Heart right ventricle (tissue), 16 donors: ENCODE results near the gene ETNK2. TPM values are rescaled to one million over a fixed set of nuclear protein-coding genes. Genes with fewer than 3 reads are reported as not detected.

Source experiments
- ATAC-seq, 8 donors: fragments of 200-7000 bp; cut with Tn5 transposase; one replicate each; pipeline ENCODE4 v1.9.1; 2020; ENCODE audit warnings: mild to moderate bottlenecking in 8 of 8, moderate library complexity in 8 of 8, moderate number of reproducible peaks in 1 of 8
- DNase-seq, 2 donors: peaks; one replicate each; pipeline ENCODE4 v3.0.0-alpha.2; 2020
- H3K27ac ChIP-seq, 10 donors: fragments of 200-600 bp; sonication (generic) in 2 of 10; one replicate each; pipeline versions ENCODE4 v1.5.0 to v1.8.0; 2020 to 2022; ENCODE audit warnings: mild to moderate bottlenecking in 3 of 10
- H3K27me3 ChIP-seq, 7 donors: fragments of 200-600 bp; one replicate each; pipeline ENCODE4 v1.8.0; 2021 to 2022; ENCODE audit warnings: mild to moderate bottlenecking in 2 of 7
- H3K36me3 ChIP-seq, 9 donors: fragments of 200-600 bp; sonication (generic) in 1 of 9; one replicate each; pipeline versions ENCODE4 v1.5.0 to v1.8.0; 2020 to 2022; ENCODE audit warnings: mild to moderate bottlenecking in 2 of 9
- H3K4me1 ChIP-seq, 9 donors: fragments of 200-600 bp; sonication (generic) in 1 of 9; one replicate each; pipeline versions ENCODE4 v1.5.0 to v1.8.0; 2020 to 2022; ENCODE audit warnings: mild to moderate bottlenecking in 4 of 9
- H3K4me3 ChIP-seq, 10 donors: fragments of 200-600 bp; sonication (generic) in 2 of 10; one replicate each; pipeline versions ENCODE4 v1.5.0 to v1.8.0; 2020 to 2022; ENCODE audit warnings: mild to moderate bottlenecking in 7 of 10, moderate library complexity in 2 of 10
- H3K9me3 ChIP-seq, 11 donors: fragments of 200-600 bp in 10 of 11; sonication (generic) in 2 of 11; one replicate each; pipeline versions ENCODE4 v1.5.0 to v1.8.0; 2013 to 2022; ENCODE audit warnings: mild to moderate bottlenecking in 2 of 11, control low read depth in 1 of 11, moderate library complexity in 1 of 11
- WGBS, 2 donors: extraction: QIAGEN DNeasy Blood & Tissue Kit; methylation state at CpG; one replicate each; pipeline ENCODE4 v1.1.7; 2013; ENCODE audit warnings: inconsistent platforms in 1 of 2; 5-methylcytosine and 5-hydroxymethylcytosine counted together
- intact Hi-C, 10 donors: fragments of 100-400 bp; cut with DNase I; formaldehyde crosslinking; loops; one replicate each; pipeline versions ENCODE4 v1.11.1 to v1.14.2; 2022
- polyA plus RNA-seq, 2 donors: library from polyadenylated mRNA; stranded (reverse); fragments of 200-250 nt; gene quantifications; one replicate each; pipeline ENCODE4 v1.2.3, GENCODE V29; 2013
- total RNA-seq, 10 donors: library from RNA; stranded (reverse); fragmentation: NEBNext Ultra II Directional in 3 of 10; extraction: Animal tissue kit (Norgen Biotek cat#: 25700) in 3 of 10; gene quantifications; one replicate each; pipeline versions ENCODE4 v1.2.1 to v1.2.4, GENCODE V29; 2021 to 2023
- TF ChIP-seq, protein P1 (sequence below), 9 donors: fragments of 200-600 bp; sonication (generic) in 2 of 9; IDR thresholded peaks; one replicate each; pipeline versions ENCODE4 v1.5.0 to v1.8.0; 2021 to 2022; ENCODE audit warnings: antibody characterized with exemption in 9 of 9, mild to moderate bottlenecking in 5 of 9, moderate library complexity in 1 of 9
- donor health status: Arrhythmogenic right ventricular cardiomyopathy.
- donor health status: ischemic (EF 13 %, LVEDD 7.1; RV severe dilation, severe dysfunction).
- donor health status: healthy with polysubstance abuse.
- donor health status: DM: no; HTN: yes; CAD: no.
- donor health status: DM: no; HTN: no; CAD: no.
- donor health status: ischemic (EF 25% LVEDD 6.9; RV normal size, moderate dysfunction).
- donor health status: ischemic (EF 25% LVEDD 5.7; RV mildly dilated, moderate dysfunction).
- donor health status: healthy.
- donor health status: DM: yes; HTN: yes; CAD: no.
- donor health status: Ischemic cardiomyopathy.
- donor health status: ischemic (EF 35%, LVEDD 5.7; RV mildly dilated, moderate dysfunction).
- donor health status: nonischemic (EF 11% LVEDD 7.7; RV severe dilation, severe dysfunction).
- donor health status: DM: yes; HTN: yes; CAD: no.
- donor health status: PGD.
- donor health status: ischemic (EF 29% LVEDD 5.4; RV normal size, mild dysfunction).
- donor health status: nonischemic (EF 23%, LVEDD 6.1; RV moderate dilation, normal function).

ETNK2 gene
- total and polyA plus RNA-seq, 12 donors = 0.47 to 5.2 (median 2.3) TPM

DNA sequence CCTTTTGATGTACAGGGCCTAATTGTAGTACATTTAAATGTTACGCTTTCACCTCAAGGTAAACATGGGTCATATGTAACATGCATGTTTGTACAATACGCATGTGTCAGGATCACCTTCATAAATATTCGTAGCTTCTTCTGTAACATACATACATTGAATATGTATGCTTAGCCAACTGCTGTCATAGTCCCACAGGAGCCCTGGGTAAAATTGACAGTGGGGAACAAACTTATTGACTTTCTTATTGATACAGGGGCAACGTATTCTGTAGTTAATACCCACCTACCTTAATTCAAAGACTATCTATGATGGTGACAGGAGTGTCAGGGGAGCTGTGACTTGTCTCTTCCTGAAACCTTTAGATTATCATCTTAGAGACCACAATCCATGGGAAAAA lies 18.0 kb upstream of the ETNK2 start:
- WGBS, 2 donors = 82 to 91% methylated on average over 4 of the region's 4 CpGs
- TF ChIP-seq, protein P1, sequence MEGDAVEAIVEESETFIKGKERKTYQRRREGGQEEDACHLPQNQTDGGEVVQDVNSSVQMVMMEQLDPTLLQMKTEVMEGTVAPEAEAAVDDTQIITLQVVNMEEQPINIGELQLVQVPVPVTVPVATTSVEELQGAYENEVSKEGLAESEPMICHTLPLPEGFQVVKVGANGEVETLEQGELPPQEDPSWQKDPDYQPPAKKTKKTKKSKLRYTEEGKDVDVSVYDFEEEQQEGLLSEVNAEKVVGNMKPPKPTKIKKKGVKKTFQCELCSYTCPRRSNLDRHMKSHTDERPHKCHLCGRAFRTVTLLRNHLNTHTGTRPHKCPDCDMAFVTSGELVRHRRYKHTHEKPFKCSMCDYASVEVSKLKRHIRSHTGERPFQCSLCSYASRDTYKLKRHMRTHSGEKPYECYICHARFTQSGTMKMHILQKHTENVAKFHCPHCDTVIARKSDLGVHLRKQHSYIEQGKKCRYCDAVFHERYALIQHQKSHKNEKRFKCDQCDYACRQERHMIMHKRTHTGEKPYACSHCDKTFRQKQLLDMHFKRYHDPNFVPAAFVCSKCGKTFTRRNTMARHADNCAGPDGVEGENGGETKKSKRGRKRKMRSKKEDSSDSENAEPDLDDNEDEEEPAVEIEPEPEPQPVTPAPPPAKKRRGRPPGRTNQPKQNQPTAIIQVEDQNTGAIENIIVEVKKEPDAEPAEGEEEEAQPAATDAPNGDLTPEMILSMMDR (IDR thresholded peaks at IDR 0.05) = no peak
- peaks cover 0 to 32% (median 16%) of the 10 kb centered on the region in 11 donors for H3K9me3 ChIP-seq
- no peaks in the 10 kb centered on the region for H3K4me1 ChIP-seq
- ATAC-seq = no peak
- DNase-seq = no peak
- intact Hi-C loops = loop anchor here in 3 of 10 donors (10.0 kb wide), 2 partner anchors 225 to 335 kb away; no protein-coding TSS in a partner anchor
- H3K27ac ChIP-seq = no peak overlapping the region
- H3K27me3 ChIP-seq = peaks cover 0 to 20% (median 0%) of the 10 kb centered on the region in 7 donors
- H3K4me3 ChIP-seq = no peak overlapping the region
- no peaks in the 10 kb centered on the region for H3K36me3 ChIP-seq

DNA sequence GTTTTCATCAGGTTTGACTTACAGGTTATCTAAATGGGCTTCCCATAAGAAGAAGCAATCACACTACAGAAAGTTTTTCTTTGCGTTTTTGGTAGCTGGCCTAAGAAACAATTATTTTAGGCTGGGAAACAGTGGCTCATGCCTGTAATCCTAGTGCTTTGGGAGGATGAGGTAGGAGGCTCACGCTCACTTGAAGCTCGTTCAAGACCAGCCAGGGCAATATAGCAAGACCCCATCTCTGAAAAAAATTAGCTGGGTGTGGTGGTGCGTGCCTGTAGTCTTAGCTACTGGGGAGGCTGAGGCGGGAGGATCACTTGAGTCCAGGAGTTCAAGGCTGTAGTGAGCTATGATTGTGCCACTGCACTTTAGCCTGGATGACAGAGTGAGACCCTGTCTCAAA lies 15.9 kb upstream of the ETNK2 start:
- H3K4me1 ChIP-seq = no peaks in the 10 kb centered on the region
- WGBS, 2 donors = 81 to 87% methylated on average over 5 of the region's 5 CpGs
- ATAC-seq (no peak), DNase-seq (no peak)
- peaks cover 0 to 17% (median 0%) of the 10 kb centered on the region in 7 donors for H3K27me3 ChIP-seq
- intact Hi-C loops = loop anchor here in 3 of 10 donors (10.0 kb wide), 2 partner anchors 227 to 337 kb away; no protein-coding TSS in a partner anchor
- no peak overlapping the region for H3K4me3 ChIP-seq
- peaks cover 0 to 32% (median 16%) of the 10 kb centered on the region in 11 donors for H3K9me3 ChIP-seq
- H3K27ac ChIP-seq = no peak overlapping the region
- no peaks in the 10 kb centered on the region for H3K36me3 ChIP-seq
- TF ChIP-seq, protein P1 (IDR thresholded peaks at IDR 0.05) = no peak

DNA sequence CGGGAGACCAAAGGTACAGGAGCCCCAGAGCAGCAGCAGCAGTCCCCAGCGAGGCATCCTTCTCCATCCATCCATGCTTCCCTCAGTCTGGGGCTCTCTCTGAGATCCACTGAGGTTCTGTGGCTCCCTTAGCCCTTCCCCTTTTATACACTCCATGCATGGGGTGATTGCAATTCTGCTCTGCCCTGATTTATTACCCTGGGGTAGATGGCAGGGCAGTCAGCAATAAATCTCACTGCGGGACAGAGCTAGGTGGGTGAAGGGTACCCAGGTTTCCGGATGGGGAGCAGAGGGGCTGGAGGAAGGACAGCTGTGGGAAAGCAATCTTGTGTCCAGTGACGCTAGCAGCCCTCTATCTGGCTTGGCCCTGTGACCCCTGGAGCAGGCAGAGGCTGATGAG lies 14.4 kb upstream of the ETNK2 start, which contains the start of gene REN:
Gene REN, minus strand, starts transcription at position 119 of the 400 bp plus-strand sequence. Its CDS starts 44 bp downstream, at position 75.
- Histone ChIP-seq H3K27ac (no peak within 1 kb of the TSS), H3K4me3 (no peak within 1 kb of the TSS), H3K36me3 (no peaks in the 10 kb centered on the region), H3K4me1 (peaks cover 0 to 6% (median 0%) of the 10 kb centered on the region in 9 donors), H3K9me3 (peaks cover 0 to 30% (median 16%) of the 10 kb centered on the region in 11 donors), H3K27me3 (peaks cover 0 to 28% (median 5%) of the 10 kb centered on the region in 7 donors)
- ATAC-seq (no peak), DNase-seq (no peak)
- TF ChIP-seq, protein P1 (IDR thresholded peaks at IDR 0.05) = no peak
- WGBS, 2 donors = 66 to 69% methylated on average over 5 of the region's 5 CpGs
- intact Hi-C loops = loop anchor here in 3 of 10 donors (10.0 kb wide), 2 partner anchors 229 to 339 kb away; no protein-coding TSS in a partner anchor

DNA sequence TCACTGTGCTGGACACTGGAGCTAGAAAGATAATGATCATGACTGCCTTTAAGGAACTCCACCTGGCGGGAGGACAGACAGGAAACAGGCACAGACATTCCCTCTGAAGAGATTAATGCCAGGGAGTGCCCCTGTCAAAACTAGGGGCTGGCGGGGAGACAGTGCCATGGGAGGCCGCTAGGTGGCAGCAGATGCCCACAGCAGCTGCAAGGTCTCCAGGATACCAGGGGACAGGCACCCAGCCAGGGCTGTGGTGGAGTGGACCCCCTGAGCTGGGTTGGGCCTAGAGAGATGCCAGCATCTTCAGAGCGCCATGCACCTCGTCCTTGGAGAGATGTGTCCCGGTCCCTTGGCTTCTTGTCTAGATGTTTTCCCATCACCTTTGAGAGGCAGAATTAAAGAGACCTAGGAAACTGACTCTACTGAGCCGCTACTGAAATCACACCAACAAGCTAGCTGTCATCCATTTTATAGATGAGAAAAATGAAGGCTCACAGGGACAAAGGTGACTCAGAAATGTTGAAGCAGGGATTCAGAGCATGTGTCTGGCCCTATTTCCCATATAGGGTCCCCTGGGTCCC lies 10.7 kb upstream of the ETNK2 start:
- TF ChIP-seq, protein P1 (IDR thresholded peaks at IDR 0.05) = peak; percentile 97 to 100 (median 99)
- intact Hi-C loops = loop anchor here (1.0 to 10.0 kb wide), 14 partner anchors 35 to 342 kb away; partner anchors contain the start of gene KISS1 (in 1 of the 10)
- H3K36me3 ChIP-seq = no peaks in the 10 kb centered on the region
- peak; percentile 72 to 81 for DNase-seq
- WGBS, 2 donors = 14 to 15% methylated on average over 7 of the region's 7 CpGs
- H3K4me1 ChIP-seq = peaks cover 0 to 6% (median 0%) of the 10 kb centered on the region in 9 donors
- peak; percentile 82 to 95 (median 86) for ATAC-seq
- no peaks in the 10 kb centered on the region for H3K9me3 ChIP-seq
- peaks cover 0 to 30% (median 10%) of the 10 kb centered on the region in 7 donors for H3K27me3 ChIP-seq
- no peak overlapping the region for H3K4me3 ChIP-seq
- H3K27ac ChIP-seq = no peak overlapping the region
